Spinal cord (tissue), 10 donors: Measurements from ENCODE around the gene ELP2. TPM values are rescaled to one million over a fixed set of nuclear protein-coding genes. Genes with fewer than 3 reads are reported as not detected.

Experiments
- DNase-seq, 6 donors: peaks; one replicate each; pipeline versions ENCODE4 v3.0.0 to v3.0.0-alpha.2; 2013 to 2015; ENCODE audit warnings: low spot score in 6 of 6, low read depth in 4 of 6
- H3K27ac ChIP-seq: one replicate; pipeline ENCODE4 v1.5.1; 2013; ENCODE audit warnings: low read depth, low read length, control low read depth
- H3K27me3 ChIP-seq: one replicate; pipeline ENCODE4 v1.6.1; 2013; ENCODE audit warnings: low read length; ENCODE audit not compliant: control insufficient read depth, insufficient read depth
- H3K36me3 ChIP-seq: one replicate; pipeline ENCODE4 v1.6.1; 2013; ENCODE audit warnings: low read length; ENCODE audit not compliant: control insufficient read depth, insufficient read depth
- H3K4me1 ChIP-seq: one replicate; pipeline ENCODE4 v1.6.1; 2013; ENCODE audit warnings: low read length; ENCODE audit not compliant: control insufficient read depth, insufficient read depth
- H3K4me3 ChIP-seq: one replicate; pipeline ENCODE4 v1.5.1; 2013; ENCODE audit warnings: low read depth, low read length, control low read depth
- H3K9me3 ChIP-seq: one replicate; pipeline ENCODE4 v1.6.1; 2013; ENCODE audit warnings: low read length; ENCODE audit not compliant: control insufficient read depth, insufficient read depth
- WGBS: methylation state at CpG from one replicate; pipeline ENCODE4 v1.1.5; 2013; ENCODE audit warnings: missing lambda C conversion rate; ENCODE audit not compliant: insufficient coverage; 5-methylcytosine and 5-hydroxymethylcytosine counted together
- polyA plus RNA-seq, 2 donors: library from polyadenylated mRNA; unstranded; fragments of 120-200 nt; gene quantifications; one replicate each; pipeline ENCODE4 v1.2.1, GENCODE V29; 2013; ENCODE audit not compliant: insufficient read length in 2 of 2
- total RNA-seq, 2 donors: library from RNA; depleted of rRNA in 1 of 2; stranded (reverse); fragments of 120-200 nt in 1 of 2; fragments of >200 nt in 1 of 2; gene quantifications; one replicate each; pipeline versions ENCODE4 v1.2.3 to v1.2.4, GENCODE V29; 2013 to 2014
- donor health status: healthy.

ELP2 gene
- total and polyA plus RNA-seq, 4 donors, result 58.6 to 167 (median 84.9) TPM

- DNase-seq, result no peak
- peaks cover 42% of the 10 kb centered on the region for H3K27me3 ChIP-seq
- H3K4me1 ChIP-seq, result peaks cover 20% of the 10 kb centered on the region
- no peak overlapping the region for H3K4me3 ChIP-seq
- WGBS, result 100% methylated on average over 1 of the region's 3 CpGs
- no peaks in the 10 kb centered on the region for H3K9me3 ChIP-seq
- H3K27ac ChIP-seq, result no peak overlapping the region
- no peaks in the 10 kb centered on the region for H3K36me3 ChIP-seq
These were observed 55.5 kb downstream of the ELP2 start for GRCh38 chr18:36185157-36185556.

- DNase-seq, result no peak
- no peak overlapping the region for H3K27ac ChIP-seq
- no peak overlapping the region for H3K4me3 ChIP-seq
- peaks cover 42% of the 10 kb centered on the region for H3K27me3 ChIP-seq
- H3K9me3 ChIP-seq, result no peaks in the 10 kb centered on the region
- no peaks in the 10 kb centered on the region for H3K36me3 ChIP-seq
- peaks cover 20% of the 10 kb centered on the region for H3K4me1 ChIP-seq
- 73% methylated on average over 17 of the region's 18 CpGs for WGBS
These were observed 56.3 kb downstream of the ELP2 start for GRCh38 chr18:36185901-36186460.

- Histone ChIP-seq H3K27me3 (peaks cover 42% of the 10 kb centered on the region), H3K36me3 (no peaks in the 10 kb centered on the region), H3K4me1 (peaks cover 20% of the 10 kb centered on the region), H3K4me3 (peak overlapping the region; percentile 71), H3K27ac (no peak overlapping the region), H3K9me3 (no peaks in the 10 kb centered on the region)
- DNase-seq, result peak in 2 of 6 donors; percentile 10 to 25
- WGBS, result 7% methylated on average over 45 of the region's 47 CpGs
These were observed 56.9 kb downstream of the ELP2 start for GRCh38 chr18:36186461-36187192.

GRCh38 chr18:36187193-36187825 lies 57.6 kb downstream of the ELP2 start, which contains the start of gene MOCOS:
Gene MOCOS, plus strand, starts transcription at chr18:36187497. Its CDS starts 43 bp downstream, at chr18:36187540.
- Histone ChIP-seq H3K4me1 (peaks cover 20% of the 10 kb centered on the region), H3K4me3 (peak within 1 kb of the TSS; percentile 71), H3K36me3 (no peaks in the 10 kb centered on the region), H3K27ac (no peak within 1 kb of the TSS), H3K27me3 (peaks cover 42% of the 10 kb centered on the region), H3K9me3 (no peaks in the 10 kb centered on the region)
- under 1% methylated on average over 66 of the region's 66 CpGs for WGBS
- DNase-seq, result peak in 5 of 6 donors; percentile 10 to 72 (median 15)

- Histone ChIP-seq H3K27ac (no peak overlapping the region), H3K4me1 (peaks cover 20% of the 10 kb centered on the region), H3K9me3 (no peaks in the 10 kb centered on the region), H3K27me3 (peaks cover 42% of the 10 kb centered on the region), H3K4me3 (peak overlapping the region; percentile 36), H3K36me3 (no peaks in the 10 kb centered on the region)
- WGBS, result 37% methylated on average over 38 of the region's 43 CpGs
- no peak for DNase-seq
These were observed 58.4 kb downstream of the ELP2 start for GRCh38 chr18:36187826-36188721.

GRCh38 chr18:36188916-36189315 lies 59.2 kb downstream of the ELP2 start:
- no peaks in the 10 kb centered on the region for H3K36me3 ChIP-seq
- H3K4me3 ChIP-seq, result no peak overlapping the region
- no peaks in the 10 kb centered on the region for H3K9me3 ChIP-seq
- no peak overlapping the region for H3K27ac ChIP-seq
- no peak for DNase-seq
- H3K4me1 ChIP-seq, result peaks cover 20% of the 10 kb centered on the region
- WGBS, result 64% methylated on average over 2 of the region's 3 CpGs
- H3K27me3 ChIP-seq, result peaks cover 39% of the 10 kb centered on the region

- H3K27ac ChIP-seq, result no peak overlapping the region
- H3K9me3 ChIP-seq, result no peaks in the 10 kb centered on the region
These were observed 59.8 kb downstream of the ELP2 start for GRCh38 chr18:36189486-36189885.

GRCh38 chr18:36191286-36191685 lies 61.6 kb downstream of the ELP2 start:
- H3K4me1 ChIP-seq, result peaks cover 18% of the 10 kb centered on the region
- no peaks in the 10 kb centered on the region for H3K9me3 ChIP-seq
- peaks cover 29% of the 10 kb centered on the region for H3K27me3 ChIP-seq
- no peak overlapping the region for H3K27ac ChIP-seq
- no peaks in the 10 kb centered on the region for H3K36me3 ChIP-seq
- no peak for DNase-seq
- H3K4me3 ChIP-seq, result no peak overlapping the region
- 100% methylated on average over 2 of the region's 3 CpGs for WGBS

More at GRCh38 chr18:36189486-36189885, 59.8 kb downstream of the ELP2 start:
- no peaks in the 10 kb centered on the region for H3K36me3 ChIP-seq
- H3K4me3 ChIP-seq, result no peak overlapping the region
- 69% methylated on average over 3 of the region's 4 CpGs for WGBS
- no peak for DNase-seq
- H3K27me3 ChIP-seq, result peaks cover 39% of the 10 kb centered on the region
- H3K4me1 ChIP-seq, result peaks cover 20% of the 10 kb centered on the region

- Histone ChIP-seq H3K4me1 (peaks cover 13% of the 10 kb centered on the region), H3K36me3 (no peaks in the 10 kb centered on the region), H3K9me3 (no peaks in the 10 kb centered on the region), H3K27me3 (peaks cover 24% of the 10 kb centered on the region), H3K4me3 (no peak overlapping the region), H3K27ac (no peak overlapping the region)
- no peak for DNase-seq
- 100% methylated on average over 1 of the region's 1 CpG for WGBS
These were observed 62.0 kb downstream of the ELP2 start for GRCh38 chr18:36191711-36192110.
